DND-41 (cell line): ENCODE results near the gene LRP8.

Experiments used
- ATAC-seq: fragments of 200-7000 bp; cut with Tn5 transposase; 3 replicates; pipeline ENCODE4 v1.9.1; 2021; ENCODE audit warnings: low read depth; ENCODE audit not compliant: insufficient read depth
- DNase-seq: peaks from one replicate; pipeline ENCODE4 v3.0.0-alpha.2; 2020
- H2AFZ ChIP-seq: 2 replicates; pipeline ENCODE4 v1.6.0; 2012; ENCODE audit warnings: low read depth, low read length
- H3K27ac ChIP-seq: 2 replicates; pipeline ENCODE4 v1.5.1; 2012; ENCODE audit warnings: low read length, inconsistent platforms
- H3K27me3 ChIP-seq: fragments of 200-600 bp; sonication (generic); 2 replicates; pipeline ENCODE4 v1.6.0; 2012; ENCODE audit warnings: low read length, mild to moderate bottlenecking, inconsistent platforms; ENCODE audit not compliant: insufficient read depth, poor library complexity
- H3K36me3 ChIP-seq: 2 replicates; pipeline ENCODE4 v1.5.1; 2012; ENCODE audit warnings: low read length, inconsistent platforms; ENCODE audit not compliant: insufficient read depth
- H3K4me1 ChIP-seq: 2 replicates; pipeline ENCODE4 v1.5.1; 2012; ENCODE audit warnings: mild to moderate bottlenecking, low read length; ENCODE audit not compliant: insufficient read depth
- H3K4me2 ChIP-seq: 2 replicates; pipeline ENCODE4 v1.6.0; 2012; ENCODE audit warnings: mild to moderate bottlenecking, moderate library complexity, low read length, inconsistent platforms; ENCODE audit not compliant: insufficient read depth
- H3K4me3 ChIP-seq, 2 experiments: fragments of 200-600 bp in 1 of 2; shearing (Covaris generic) in 1 of 2; 2 replicates each; pipeline ENCODE4 v1.5.1; 2012 to 2016; ENCODE audit warnings: inconsistent platforms in 2 of 2, low read length in 2 of 2, mild to moderate bottlenecking in 2 of 2, low read depth in 1 of 2, moderate library complexity in 1 of 2
- H3K79me2 ChIP-seq: 2 replicates; pipeline ENCODE4 v1.6.0; 2012; ENCODE audit warnings: low read length, inconsistent platforms; ENCODE audit not compliant: insufficient read depth
- H3K9ac ChIP-seq: 2 replicates; pipeline ENCODE4 v1.6.0; 2012; ENCODE audit warnings: low read depth, mild to moderate bottlenecking, inconsistent platforms, low read length, moderate library complexity
- H3K9me3 ChIP-seq: 2 replicates; pipeline ENCODE4 v1.5.1; 2012; ENCODE audit warnings: low read length, moderate library complexity, mild to moderate bottlenecking, inconsistent platforms; ENCODE audit not compliant: insufficient read depth, severe bottlenecking
- H4K20me1 ChIP-seq: 2 replicates; pipeline ENCODE4 v1.6.0; 2012; ENCODE audit warnings: low read length; ENCODE audit not compliant: insufficient read depth
- CTCF ChIP-seq: IDR thresholded peaks from 2 replicates; pipeline ENCODE4 v1.5.1; 2012; ENCODE audit warnings: borderline replicate concordance, low read length, moderate library complexity, mild to moderate bottlenecking; ENCODE audit not compliant: poor library complexity, severe bottlenecking; ENCODE audit errors: extremely low read depth
- EZH2 ChIP-seq: IDR thresholded peaks from 3 replicates; pipeline ENCODE4 v1.6.1; 2012; ENCODE audit warnings: borderline replicate concordance, low read depth, mild to moderate bottlenecking, moderate library complexity, low read length, inconsistent platforms; ENCODE audit not compliant: severe bottlenecking

The LRP8 gene

GRCh38 chr1:53196485-53197290 lies 131.2 kb downstream of the LRP8 start, which contains the start of gene CPT2:
Gene CPT2, plus strand, starts transcription at chr1:53196824. Its CDS starts 120 bp downstream, at chr1:53196944.
- H3K27me3 ChIP-seq, result no peaks in the 10 kb centered on the region
- peaks cover 21% of the 10 kb centered on the region for H3K4me1 ChIP-seq
- peaks cover 18% of the 10 kb centered on the region for H3K79me2 ChIP-seq
- no peaks in the 10 kb centered on the region for H3K9me3 ChIP-seq
- peak within 1 kb of the TSS; percentile 70 for H3K4me2 ChIP-seq
- TF ChIP-seq EZH2 (no peak), CTCF (no peak)
- peak; percentile 93 for DNase-seq
- H3K4me3 ChIP-seq, result peak within 1 kb of the TSS; percentile 25 to 60; a peak in 3 of 4 replicates
- H3K36me3 ChIP-seq, result peaks cover 9% of the 10 kb centered on the region; the same call in 1 of the 2 replicates
- H3K9ac ChIP-seq, result peak within 1 kb of the TSS; percentile 92
- H2AFZ ChIP-seq, result peak within 1 kb of the TSS; percentile 86
- ATAC-seq, result peak; percentile 97
- H3K27ac ChIP-seq, result peak within 1 kb of the TSS; percentile 67
- H4K20me1 ChIP-seq, result no peaks in the 10 kb centered on the region

GRCh38 chr1:53196017-53196484 lies 131.8 kb downstream of the LRP8 start:
- H3K4me3 ChIP-seq, result peak overlapping the region; percentile 25 to 60; a peak in 3 of 4 replicates
- peak overlapping the region; percentile 92 for H3K9ac ChIP-seq
- H3K4me1 ChIP-seq, result peaks cover 21% of the 10 kb centered on the region
- no peaks in the 10 kb centered on the region for H3K9me3 ChIP-seq
- peak overlapping the region; percentile 67 for H3K27ac ChIP-seq
- ATAC-seq (no peak), DNase-seq (no peak)
- no peaks in the 10 kb centered on the region for H3K27me3 ChIP-seq
- no peaks in the 10 kb centered on the region for H4K20me1 ChIP-seq
- TF ChIP-seq EZH2, result no peak
- no peak for TF ChIP-seq CTCF
- peak overlapping the region; percentile 70 for H3K4me2 ChIP-seq
- H3K36me3 ChIP-seq, result peaks cover 6% of the 10 kb centered on the region; the same call in 1 of the 2 replicates
- H3K79me2 ChIP-seq, result peaks cover 18% of the 10 kb centered on the region
- H2AFZ ChIP-seq, result peak overlapping the region; percentile 86

- ATAC-seq, result no peak
- Histone ChIP-seq H4K20me1 (no peaks in the 10 kb centered on the region), H3K79me2 (peaks cover 18% of the 10 kb centered on the region), H3K36me3 (no peaks in the 10 kb centered on the region), H3K4me1 (peaks cover 21% of the 10 kb centered on the region), H3K9me3 (no peaks in the 10 kb centered on the region), H3K27ac (no peak overlapping the region), H3K27me3 (no peaks in the 10 kb centered on the region), H3K9ac (peak overlapping the region; percentile 92; the same call in 1 of the 2 replicates), H3K4me2 (peak overlapping the region; percentile 70; the same call in 1 of the 2 replicates), H2AFZ (peak overlapping the region; percentile 86), H3K4me3 (no peak overlapping the region)
- TF ChIP-seq CTCF, result no peak
- TF ChIP-seq EZH2, result no peak
- no peak for DNase-seq
Measured at GRCh38 chr1:53195246-53196016, 132.4 kb downstream of the LRP8 start.
